HCT116 (cell line): ENCODE data around the gene HOXB2. TPM values are rescaled to one million over a fixed set of nuclear protein-coding genes. Genes with fewer than 3 reads are reported as not detected.

Experiments
- ATAC-seq: fragments of 200-7000 bp; cut with Tn5 transposase; 2 replicates; pipeline ENCODE4 v1.9.1; 2020; ENCODE audit warnings: mild to moderate bottlenecking, moderate library complexity
- BruUV-seq: library from RNA; stranded (reverse); fragments of 400-500 nt; replicated peaks from 2 replicates; lab custom pipeline; 2021; lab: Mats Ljungman, UMichigan
- CTCF ChIA-PET: fragments of 300-600 bp; sonication (Branson Sonifier 250); formaldehyde crosslinking; loops from one replicate; lab custom pipeline; 2021; ENCODE audit warnings: antibody characterized with exemption; lab: Charles Lee
- POLR2A ChIA-PET: fragments of 300-600, 350-600 bp; sonication (Branson Sonifier 250); formaldehyde crosslinking; loops from one replicate; lab custom pipeline; 2021; ENCODE audit warnings: antibody characterized with exemption; lab: Charles Lee
- RAD21 ChIA-PET, 2 experiments: fragments of 300-600 bp; sonication (Branson Sonifier 250); formaldehyde crosslinking; loops; one replicate each; lab custom pipeline; 2023; ENCODE audit warnings: low total read pairs in 2 of 2; ENCODE audit not compliant: uncharacterized antibody in 2 of 2, unreplicated experiment in 2 of 2, low non-redundant PET in 1 of 2; lab: Charles Lee
- DNase-seq: peaks from one replicate; pipeline ENCODE4 v3.0.0-alpha.2; 2010; ENCODE audit warnings: low read depth, low spot score
- H2AFZ ChIP-seq: fragments of 200-600 bp; shearing (Covaris generic), sonication (generic); 2 replicates; pipeline ENCODE4 v1.6.1; 2017; ENCODE audit warnings: low read depth, mixed run types, mixed read lengths, antibody characterized with exemption, low read length; ENCODE audit not compliant: poor library complexity, severe bottlenecking
- H3K27ac ChIP-seq: 2 replicates; pipeline ENCODE4 v1.5.1; 2012; ENCODE audit warnings: low read depth, low read length
- H3K27me3 ChIP-seq: fragments of 200-600 bp; sonication (generic); 2 replicates; pipeline ENCODE4 v1.6.1; 2016; ENCODE audit warnings: mixed run types, low read length, mixed read lengths; ENCODE audit not compliant: insufficient read depth
- H3K36me3 ChIP-seq, 2 experiments: fragments of 200-500 bp in 1 of 2; fragments of 200-600 bp in 1 of 2; sonication (Bioruptor generic) in 1 of 2; sonication (generic) in 1 of 2; 2 replicates each; pipeline versions ENCODE4 v1.5.1 to v1.6.1; 2014 to 2016; ENCODE audit warnings: low read length in 2 of 2, inconsistent platforms in 1 of 2, mixed read lengths in 1 of 2, mixed run types in 1 of 2; ENCODE audit not compliant: insufficient read depth in 2 of 2, control insufficient read depth in 1 of 2
- H3K4me1 ChIP-seq, 2 experiments: fragments of 200-600 bp in 1 of 2; sonication (generic) in 1 of 2; 2 replicates each; pipeline versions ENCODE4 v1.5.1 to v1.6.1; 2012 to 2017; ENCODE audit warnings: low read length in 2 of 2, inconsistent platforms in 1 of 2, mild to moderate bottlenecking in 1 of 2, mixed read lengths in 1 of 2, mixed run types in 1 of 2, moderate library complexity in 1 of 2; ENCODE audit not compliant: insufficient read depth in 2 of 2, control insufficient read depth in 1 of 2
- H3K4me2 ChIP-seq: fragments of 200-600 bp; sonication (generic); 2 replicates; pipeline ENCODE4 v1.6.1; 2017; ENCODE audit warnings: mixed run types, low read length, mixed read lengths
- H3K4me3 ChIP-seq, 2 experiments: fragments of 200-600 bp in 1 of 2; sonication (generic) in 1 of 2; replicated peaks in 1 of 2; 2 replicates each; pipeline ENCODE4 v1.5.1; 2011 to 2016; ENCODE audit warnings: low read length in 2 of 2, control low read depth in 1 of 2, low read depth in 1 of 2, mild to moderate bottlenecking in 1 of 2, mixed read lengths in 1 of 2, mixed run types in 1 of 2
- H3K79me2 ChIP-seq: fragments of 200-600 bp; sonication (generic); 2 replicates; pipeline ENCODE4 v1.6.1; 2017; ENCODE audit warnings: mild to moderate bottlenecking, mixed run types, low read length, moderate library complexity, mixed read lengths; ENCODE audit not compliant: insufficient read depth
- H3K9ac ChIP-seq: fragments of 200-600 bp; sonication (generic); 2 replicates; pipeline ENCODE4 v1.6.1; 2016; ENCODE audit warnings: low read length, mixed read lengths
- H3K9me2 ChIP-seq: fragments of 200-600 bp; sonication (generic), shearing (Covaris generic); 2 replicates; pipeline ENCODE4 v1.6.1; 2017; ENCODE audit warnings: mixed run types, mild to moderate bottlenecking, moderate library complexity; ENCODE audit not compliant: insufficient read depth
- H3K9me3 ChIP-seq, 2 experiments: fragments of 200-500 bp in 1 of 2; fragments of 200-600 bp in 1 of 2; sonication (Bioruptor generic) in 1 of 2; sonication (generic) in 1 of 2; 2 replicates each; pipeline ENCODE4 v1.6.1; 2014 to 2017; ENCODE audit warnings: low read length in 2 of 2, mixed read lengths in 2 of 2, inconsistent platforms in 1 of 2, low read depth in 1 of 2, mild to moderate bottlenecking in 1 of 2, mixed run types in 1 of 2, moderate library complexity in 1 of 2; ENCODE audit not compliant: control insufficient read depth in 1 of 2, insufficient read depth in 1 of 2
- H4K20me1 ChIP-seq: fragments of 200-600 bp; sonication (generic), shearing (Covaris generic); 2 replicates; pipeline ENCODE4 v1.6.1; 2017; ENCODE audit warnings: mixed run types, mild to moderate bottlenecking, moderate library complexity; ENCODE audit not compliant: insufficient read depth
- CBX3 ChIP-seq: IDR thresholded peaks from 2 replicates; pipeline ENCODE4 v1.6.1; 2012; ENCODE audit warnings: low read depth
- EGR1 ChIP-seq: IDR thresholded peaks from 2 replicates; pipeline ENCODE4 v1.6.1; 2012; ENCODE audit warnings: low read depth
- ELF1 ChIP-seq: IDR thresholded peaks from 2 replicates; pipeline ENCODE4 v1.6.1; 2012; ENCODE audit warnings: low read depth, borderline replicate concordance
- JUND ChIP-seq: IDR thresholded peaks from 2 replicates; pipeline ENCODE4 v1.6.1; 2012
- POLR2AphosphoS5 ChIP-seq: IDR thresholded peaks from 2 replicates; pipeline ENCODE4 v1.6.1; 2011; ENCODE audit warnings: mild to moderate bottlenecking, low read depth, low read length, moderate library complexity
- SIN3A ChIP-seq: IDR thresholded peaks from 2 replicates; pipeline ENCODE4 v1.6.1; 2012; ENCODE audit warnings: low read depth
- SP1 ChIP-seq: IDR thresholded peaks from 2 replicates; pipeline ENCODE4 v1.6.1; 2012; ENCODE audit warnings: low read depth
- SRF ChIP-seq: IDR thresholded peaks from 2 replicates; pipeline ENCODE4 v1.6.1; 2012; ENCODE audit warnings: low read depth
- TCF7L2 ChIP-seq: IDR thresholded peaks from 2 replicates; pipeline ENCODE4 v1.7.0; 2011; ENCODE audit warnings: borderline replicate concordance, inconsistent platforms; ENCODE audit not compliant: insufficient read depth, insufficient read length; ENCODE audit errors: extremely low read depth
- YY1 ChIP-seq: IDR thresholded peaks from 2 replicates; pipeline ENCODE4 v1.6.1; 2011; ENCODE audit warnings: low read length, low read depth, moderate library complexity, mild to moderate bottlenecking; ENCODE audit not compliant: insufficient replicate concordance; ENCODE audit errors: extremely low read depth
- ZFX ChIP-seq: fragments of 450-650 bp; IDR thresholded peaks from 2 replicates; pipeline ENCODE4 v1.6.1; 2017
- ZNF274 ChIP-seq: fragments of 200-500 bp; sonication (Bioruptor generic); IDR thresholded peaks from 2 replicates; pipeline ENCODE4 v1.6.1; 2014; ENCODE audit warnings: mild to moderate bottlenecking, low read depth, low read length, inconsistent platforms
- intact Hi-C: fragments of 100-400 bp; cut with micrococcal nuclease; formaldehyde crosslinking; loops from 2 replicates; pipeline ENCODE4 v1.10.0; 2022
- total RNA-seq: library from RNA; stranded (reverse); gene quantifications from one replicate; pipeline ENCODE4 v1.2.1, GENCODE V29; 2021; ENCODE audit not compliant: unreplicated experiment
- TF ChIP-seq, protein P1 (sequence below): IDR thresholded peaks from 2 replicates; pipeline ENCODE4 v1.6.1; 2012; ENCODE audit warnings: low read depth
- TF ChIP-seq, protein P2 (sequence below), 3 experiments: fragments of 200-600 bp in 1 of 3; sonication (generic) in 1 of 3; IDR thresholded peaks in 2 of 3; conservative IDR thresholded peaks in 1 of 3; 2 replicates each; pipeline ENCODE4 v1.5.1; 2012 to 2017; ENCODE audit warnings: low read depth in 2 of 3, low read length in 2 of 3, antibody characterized with exemption in 1 of 3, borderline replicate concordance in 1 of 3, control low read depth in 1 of 3, mild to moderate bottlenecking in 1 of 3, mixed read lengths in 1 of 3, mixed run types in 1 of 3, moderate library complexity in 1 of 3; ENCODE audit not compliant: insufficient read depth in 1 of 3
- TF ChIP-seq, protein P3 (sequence below): IDR thresholded peaks from 2 replicates; pipeline ENCODE4 v1.6.1; 2011; ENCODE audit warnings: mild to moderate bottlenecking, low read length, moderate library complexity; ENCODE audit not compliant: insufficient replicate concordance; ENCODE audit errors: extremely low read depth
- TF ChIP-seq, protein P4 (sequence below): IDR thresholded peaks from 2 replicates; pipeline ENCODE4 v1.6.1; 2012

HOXB2 gene
- total RNA-seq, 1 experiment from 2014 or later: 2.0 TPM

- no peak overlapping the region for H3K4me3 ChIP-seq
- H3K9ac ChIP-seq: no peak overlapping the region
- no peak overlapping the region for H3K27ac ChIP-seq
- no peak for ATAC-seq
- BruUV-seq: no TSS peak
- H2AFZ ChIP-seq: no peak overlapping the region
- intact Hi-C loops: no loop called here
- H3K4me1 ChIP-seq: peaks cover 3 to 12% of the 10 kb centered on the region in 2 experiments; a peak in 3 of 4 replicates
- ChIA-PET RAD21 (no interaction called here), CTCF (no interaction called here), POLR2A (no interaction called here)
- no peaks in the 10 kb centered on the region for H3K36me3 ChIP-seq
- peaks cover 11% of the 10 kb centered on the region; the same call in 1 of the 2 replicates for H3K27me3 ChIP-seq
- no peaks in the 10 kb centered on the region for H3K79me2 ChIP-seq
- H3K4me2 ChIP-seq: no peak overlapping the region
- TF ChIP-seq ZNF274 (no peak), SP1 (no peak), TCF7L2 (no peak), SIN3A (no peak), CBX3 (no peak), ELF1 (no peak), POLR2AphosphoS5 (no peak), EGR1 (no peak), YY1 (no peak), SRF (no peak), JUND (no peak), ZFX (no peak)
- TF ChIP-seq, protein P1, sequence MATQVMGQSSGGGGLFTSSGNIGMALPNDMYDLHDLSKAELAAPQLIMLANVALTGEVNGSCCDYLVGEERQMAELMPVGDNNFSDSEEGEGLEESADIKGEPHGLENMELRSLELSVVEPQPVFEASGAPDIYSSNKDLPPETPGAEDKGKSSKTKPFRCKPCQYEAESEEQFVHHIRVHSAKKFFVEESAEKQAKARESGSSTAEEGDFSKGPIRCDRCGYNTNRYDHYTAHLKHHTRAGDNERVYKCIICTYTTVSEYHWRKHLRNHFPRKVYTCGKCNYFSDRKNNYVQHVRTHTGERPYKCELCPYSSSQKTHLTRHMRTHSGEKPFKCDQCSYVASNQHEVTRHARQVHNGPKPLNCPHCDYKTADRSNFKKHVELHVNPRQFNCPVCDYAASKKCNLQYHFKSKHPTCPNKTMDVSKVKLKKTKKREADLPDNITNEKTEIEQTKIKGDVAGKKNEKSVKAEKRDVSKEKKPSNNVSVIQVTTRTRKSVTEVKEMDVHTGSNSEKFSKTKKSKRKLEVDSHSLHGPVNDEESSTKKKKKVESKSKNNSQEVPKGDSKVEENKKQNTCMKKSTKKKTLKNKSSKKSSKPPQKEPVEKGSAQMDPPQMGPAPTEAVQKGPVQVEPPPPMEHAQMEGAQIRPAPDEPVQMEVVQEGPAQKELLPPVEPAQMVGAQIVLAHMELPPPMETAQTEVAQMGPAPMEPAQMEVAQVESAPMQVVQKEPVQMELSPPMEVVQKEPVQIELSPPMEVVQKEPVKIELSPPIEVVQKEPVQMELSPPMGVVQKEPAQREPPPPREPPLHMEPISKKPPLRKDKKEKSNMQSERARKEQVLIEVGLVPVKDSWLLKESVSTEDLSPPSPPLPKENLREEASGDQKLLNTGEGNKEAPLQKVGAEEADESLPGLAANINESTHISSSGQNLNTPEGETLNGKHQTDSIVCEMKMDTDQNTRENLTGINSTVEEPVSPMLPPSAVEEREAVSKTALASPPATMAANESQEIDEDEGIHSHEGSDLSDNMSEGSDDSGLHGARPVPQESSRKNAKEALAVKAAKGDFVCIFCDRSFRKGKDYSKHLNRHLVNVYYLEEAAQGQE: no peak
- TF ChIP-seq, protein P2, sequence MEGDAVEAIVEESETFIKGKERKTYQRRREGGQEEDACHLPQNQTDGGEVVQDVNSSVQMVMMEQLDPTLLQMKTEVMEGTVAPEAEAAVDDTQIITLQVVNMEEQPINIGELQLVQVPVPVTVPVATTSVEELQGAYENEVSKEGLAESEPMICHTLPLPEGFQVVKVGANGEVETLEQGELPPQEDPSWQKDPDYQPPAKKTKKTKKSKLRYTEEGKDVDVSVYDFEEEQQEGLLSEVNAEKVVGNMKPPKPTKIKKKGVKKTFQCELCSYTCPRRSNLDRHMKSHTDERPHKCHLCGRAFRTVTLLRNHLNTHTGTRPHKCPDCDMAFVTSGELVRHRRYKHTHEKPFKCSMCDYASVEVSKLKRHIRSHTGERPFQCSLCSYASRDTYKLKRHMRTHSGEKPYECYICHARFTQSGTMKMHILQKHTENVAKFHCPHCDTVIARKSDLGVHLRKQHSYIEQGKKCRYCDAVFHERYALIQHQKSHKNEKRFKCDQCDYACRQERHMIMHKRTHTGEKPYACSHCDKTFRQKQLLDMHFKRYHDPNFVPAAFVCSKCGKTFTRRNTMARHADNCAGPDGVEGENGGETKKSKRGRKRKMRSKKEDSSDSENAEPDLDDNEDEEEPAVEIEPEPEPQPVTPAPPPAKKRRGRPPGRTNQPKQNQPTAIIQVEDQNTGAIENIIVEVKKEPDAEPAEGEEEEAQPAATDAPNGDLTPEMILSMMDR (IDR thresholded peaks at IDR 0.05 in 2 of 3, conservative IDR thresholded peaks at IDR 0.05 in 1 of 3; ENCODE audit: borderline replicate concordance in 1 of 3, insufficient read depth in 1 of 3, low read depth in 2 of 3, low read length in 2 of 3): no peak
- TF ChIP-seq, protein P3, sequence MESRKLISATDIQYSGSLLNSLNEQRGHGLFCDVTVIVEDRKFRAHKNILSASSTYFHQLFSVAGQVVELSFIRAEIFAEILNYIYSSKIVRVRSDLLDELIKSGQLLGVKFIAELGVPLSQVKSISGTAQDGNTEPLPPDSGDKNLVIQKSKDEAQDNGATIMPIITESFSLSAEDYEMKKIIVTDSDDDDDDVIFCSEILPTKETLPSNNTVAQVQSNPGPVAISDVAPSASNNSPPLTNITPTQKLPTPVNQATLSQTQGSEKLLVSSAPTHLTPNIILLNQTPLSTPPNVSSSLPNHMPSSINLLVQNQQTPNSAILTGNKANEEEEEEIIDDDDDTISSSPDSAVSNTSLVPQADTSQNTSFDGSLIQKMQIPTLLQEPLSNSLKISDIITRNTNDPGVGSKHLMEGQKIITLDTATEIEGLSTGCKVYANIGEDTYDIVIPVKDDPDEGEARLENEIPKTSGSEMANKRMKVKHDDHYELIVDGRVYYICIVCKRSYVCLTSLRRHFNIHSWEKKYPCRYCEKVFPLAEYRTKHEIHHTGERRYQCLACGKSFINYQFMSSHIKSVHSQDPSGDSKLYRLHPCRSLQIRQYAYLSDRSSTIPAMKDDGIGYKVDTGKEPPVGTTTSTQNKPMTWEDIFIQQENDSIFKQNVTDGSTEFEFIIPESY: no peak
- TF ChIP-seq, protein P4, sequence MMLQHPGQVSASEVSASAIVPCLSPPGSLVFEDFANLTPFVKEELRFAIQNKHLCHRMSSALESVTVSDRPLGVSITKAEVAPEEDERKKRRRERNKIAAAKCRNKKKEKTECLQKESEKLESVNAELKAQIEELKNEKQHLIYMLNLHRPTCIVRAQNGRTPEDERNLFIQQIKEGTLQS: no peak
- TF ChIP-seq, all 23 proteins: peak for 0
- Histone ChIP-seq H3K9me2 (no peaks in the 10 kb centered on the region), H3K9me3 (no peaks in the 10 kb centered on the region), H4K20me1 (no peaks in the 10 kb centered on the region)
- no peak for DNase-seq
Measured at GRCh38 chr17:48520631-48521079, 24.3 kb downstream of the HOXB2 start.
